Left ventricle myocardium inferior (tissue), 1 donor: ENCODE measurements around the gene RBFOX2. TPM values are rescaled to one million over a fixed set of nuclear protein-coding genes. Genes with fewer than 3 reads are reported as not detected.

ENCODE experiments used
- DNase-seq: peaks from one replicate; pipeline ENCODE4 v3.0.0-alpha.2; 2020
- H3K27ac ChIP-seq: fragments of 200-600 bp; replicated peaks from 2 replicates; pipeline ENCODE4 v1.8.0; 2021
- H3K27me3 ChIP-seq: fragments of 200-600 bp; 2 replicates; pipeline ENCODE4 v1.8.0; 2021; ENCODE audit warnings: low read depth
- H3K36me3 ChIP-seq: fragments of 200-600 bp; 2 replicates; pipeline ENCODE4 v1.8.0; 2021
- H3K4me1 ChIP-seq: fragments of 200-600 bp; 2 replicates; pipeline ENCODE4 v1.8.0; 2021
- H3K4me3 ChIP-seq: fragments of 200-600 bp; 2 replicates; pipeline ENCODE4 v1.8.0; 2021; ENCODE audit warnings: mild to moderate bottlenecking, moderate library complexity
- H3K9me3 ChIP-seq: fragments of 200-600 bp; replicated peaks from 2 replicates; pipeline ENCODE4 v1.8.0; 2021
- CTCF ChIP-seq: fragments of 200-600 bp; IDR thresholded peaks from 2 replicates; pipeline ENCODE4 v1.8.0; 2021; ENCODE audit warnings: antibody characterized with exemption, mild to moderate bottlenecking, borderline replicate concordance
- intact Hi-C: fragments of 100-400 bp; cut with micrococcal nuclease; formaldehyde crosslinking; loops from one replicate; pipeline ENCODE4 v1.11.0; 2022
- total RNA-seq: library from RNA; stranded (reverse); fragmentation: NEBNext Ultra II Directional; extraction: Animal tissue kit (Norgen Biotek cat#: 25700); gene quantifications from one replicate; pipeline ENCODE4 v1.2.1, GENCODE V29; 2021
- donor health status: DM: no; HTN: yes; CAD: no; lungs with severe emphysema.

The RBFOX2 gene
- total RNA-seq, 1 donor from 2014 or later, result 75.4 TPM

GRCh38 chr22:35736166-35736565 lies 292.5 kb downstream of the RBFOX2 start:
- intact Hi-C loops, result loop anchor here (10.0 kb wide), 1 partner anchor 61 kb away; no protein-coding TSS in a partner anchor
- DNase-seq, result no peak
- H3K36me3 ChIP-seq, result peaks cover 16% of the 10 kb centered on the region
- H3K4me1 ChIP-seq, result peaks cover 33% of the 10 kb centered on the region
- no peak overlapping the region for H3K27ac ChIP-seq
- TF ChIP-seq CTCF, result no peak
- H3K4me3 ChIP-seq, result no peak overlapping the region
- H3K9me3 ChIP-seq, result no peaks in the 10 kb centered on the region
- no peaks in the 10 kb centered on the region for H3K27me3 ChIP-seq

DNA sequence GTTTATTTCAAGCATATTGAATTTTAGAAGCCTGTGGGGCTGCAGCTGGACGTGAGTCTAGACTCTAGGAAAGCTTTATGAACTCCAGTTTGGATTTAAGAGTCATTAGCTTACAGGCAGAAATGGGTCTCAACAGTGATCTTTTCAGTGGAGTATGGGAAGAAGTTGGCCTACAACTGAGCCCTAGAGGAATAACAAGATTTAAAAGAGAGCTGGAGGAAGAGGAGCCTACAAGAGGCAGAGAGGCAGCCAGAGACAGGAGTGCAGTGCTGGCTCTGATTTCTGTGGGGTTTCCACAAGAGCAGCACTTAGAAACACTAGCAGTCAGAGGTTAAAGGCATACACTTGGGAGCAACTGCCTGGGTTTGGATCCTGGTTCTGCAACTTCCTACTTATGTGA lies 293.1 kb downstream of the RBFOX2 start:
- no peaks in the 10 kb centered on the region for H3K27me3 ChIP-seq
- H3K9me3 ChIP-seq, result no peaks in the 10 kb centered on the region
- H3K4me1 ChIP-seq, result peaks cover 27% of the 10 kb centered on the region
- TF ChIP-seq CTCF, result no peak
- H3K27ac ChIP-seq, result no peak overlapping the region
- peaks cover 16% of the 10 kb centered on the region for H3K36me3 ChIP-seq
- DNase-seq, result no peak
- H3K4me3 ChIP-seq, result no peak overlapping the region
- intact Hi-C loops, result loop anchor here (10.0 kb wide), 1 partner anchor 61 kb away; no protein-coding TSS in a partner anchor

GRCh38 chr22:35734517-35734827 lies 294.2 kb downstream of the RBFOX2 start:
- DNase-seq, result no peak
- no peaks in the 10 kb centered on the region for H3K9me3 ChIP-seq
- H3K4me3 ChIP-seq, result no peak overlapping the region
- intact Hi-C loops, result loop anchor here (10.0 kb wide), 1 partner anchor 60 kb away; no protein-coding TSS in a partner anchor
- H3K36me3 ChIP-seq, result peaks cover 16% of the 10 kb centered on the region
- peaks cover 16% of the 10 kb centered on the region for H3K4me1 ChIP-seq
- no peak overlapping the region for H3K27ac ChIP-seq
- no peaks in the 10 kb centered on the region for H3K27me3 ChIP-seq
- no peak for TF ChIP-seq CTCF

- Histone ChIP-seq H3K9me3 (no peaks in the 10 kb centered on the region), H3K27ac (peak overlapping the region; percentile 33), H3K4me3 (no peak overlapping the region), H3K36me3 (peaks cover 12% of the 10 kb centered on the region), H3K27me3 (no peaks in the 10 kb centered on the region), H3K4me1 (peaks cover 13% of the 10 kb centered on the region)
- TF ChIP-seq CTCF, result no peak
- intact Hi-C loops, result loop anchor here (10.0 kb wide), 1 partner anchor 59 kb away; no protein-coding TSS in a partner anchor
- no peak for DNase-seq
These were observed 294.7 kb downstream of the RBFOX2 start for GRCh38 chr22:35733791-35734516.

GRCh38 chr22:35733036-35733435 lies 295.6 kb downstream of the RBFOX2 start:
- peaks cover 6% of the 10 kb centered on the region for H3K4me1 ChIP-seq
- peaks cover 3% of the 10 kb centered on the region for H3K36me3 ChIP-seq
- no peak overlapping the region for H3K4me3 ChIP-seq
- no peak for DNase-seq
- no peak for TF ChIP-seq CTCF
- no peaks in the 10 kb centered on the region for H3K27me3 ChIP-seq
- intact Hi-C loops, result loop anchor here (10.0 kb wide), 1 partner anchor 58 kb away; no protein-coding TSS in a partner anchor
- no peaks in the 10 kb centered on the region for H3K9me3 ChIP-seq
- no peak overlapping the region for H3K27ac ChIP-seq
